Left lung (tissue), 10 donors: ENCODE data around the gene CSF1R. TPM values are rescaled to one million over a fixed set of nuclear protein-coding genes. Genes with fewer than 3 reads are reported as not detected.

Source experiments
- ATAC-seq: fragments of 200-7000 bp; cut with Tn5 transposase; one replicate; pipeline ENCODE4 v1.9.1; 2020; ENCODE audit warnings: moderate library complexity
- DNase-seq, 4 donors: peaks; one replicate each; pipeline ENCODE4 v3.0.0-alpha.2; 2013 to 2020
- H3K27ac ChIP-seq, 2 donors: fragments of 200-600 bp; sonication (generic) in 1 of 2; one replicate each; pipeline versions ENCODE4 v1.5.0 to v1.8.0; 2020 to 2021
- H3K27me3 ChIP-seq, 2 donors: fragments of 200-600 bp; sonication (generic) in 1 of 2; one replicate each; pipeline versions ENCODE4 v1.5.0 to v1.8.0; 2020 to 2021
- H3K36me3 ChIP-seq, 2 donors: fragments of 200-600 bp; sonication (generic) in 1 of 2; one replicate each; pipeline versions ENCODE4 v1.5.0 to v1.8.0; 2020 to 2021
- H3K4me1 ChIP-seq, 2 donors: fragments of 200-600 bp; one replicate each; pipeline ENCODE4 v1.8.0; 2021
- H3K4me3 ChIP-seq, 2 donors: fragments of 200-600 bp; sonication (generic) in 1 of 2; one replicate each; pipeline versions ENCODE4 v1.5.0 to v1.8.0; 2020 to 2021; ENCODE audit warnings: mild to moderate bottlenecking in 1 of 2
- H3K9me3 ChIP-seq, 2 donors: fragments of 200-600 bp; sonication (generic) in 1 of 2; one replicate each; pipeline versions ENCODE4 v1.5.0 to v1.8.0; 2020 to 2021
- CTCF ChIP-seq, 2 donors: fragments of 200-600 bp; sonication (generic) in 1 of 2; IDR thresholded peaks; one replicate each; pipeline versions ENCODE4 v1.5.0 to v1.8.0; 2021; ENCODE audit warnings: antibody characterized with exemption in 2 of 2
- intact Hi-C, 2 donors: fragments of 100-400 bp; cut with DNase I; formaldehyde crosslinking; loops; one replicate each; pipeline versions ENCODE4 v1.11.2 to v1.14.2; 2022
- polyA plus RNA-seq, 6 donors: library from polyadenylated mRNA; unstranded; fragments of 120-200 nt; gene quantifications; one replicate each; pipeline ENCODE4 v1.2.1, GENCODE V29; 2013; ENCODE audit not compliant: insufficient read length in 6 of 6
- total RNA-seq, 2 donors: library from RNA; stranded (reverse); fragmentation: NEBNext Ultra II Directional; extraction: Animal tissue kit (Norgen Biotek cat#: 25700); gene quantifications; one replicate each; pipeline ENCODE4 v1.2.1, GENCODE V29; 2021
- donor health status: DM: no; HTN: yes; CAD: no.
- donor health status: DM: no; HTN: no; CAD: no.

The CSF1R gene
- total and polyA plus RNA-seq, 8 donors, result 22.7 to 93.1 (median 26.0) TPM

GRCh38 chr5:150104550-150104870 lies 18.2 kb upstream of the CSF1R start:
- no peak for TF ChIP-seq CTCF (IDR thresholded peaks at IDR 0.05)
- ATAC-seq, result no peak
- no peaks in the 10 kb centered on the region for H3K27me3 ChIP-seq
- no peak overlapping the region for H3K27ac ChIP-seq
- DNase-seq, result no peak
- H3K9me3 ChIP-seq, result no peaks in the 10 kb centered on the region
- intact Hi-C loops, result no loop called here
- H3K4me3 ChIP-seq, result no peak overlapping the region
- peaks cover 0 to 33% of the 10 kb centered on the region in 2 donors for H3K4me1 ChIP-seq
- no peaks in the 10 kb centered on the region for H3K36me3 ChIP-seq

DNA sequence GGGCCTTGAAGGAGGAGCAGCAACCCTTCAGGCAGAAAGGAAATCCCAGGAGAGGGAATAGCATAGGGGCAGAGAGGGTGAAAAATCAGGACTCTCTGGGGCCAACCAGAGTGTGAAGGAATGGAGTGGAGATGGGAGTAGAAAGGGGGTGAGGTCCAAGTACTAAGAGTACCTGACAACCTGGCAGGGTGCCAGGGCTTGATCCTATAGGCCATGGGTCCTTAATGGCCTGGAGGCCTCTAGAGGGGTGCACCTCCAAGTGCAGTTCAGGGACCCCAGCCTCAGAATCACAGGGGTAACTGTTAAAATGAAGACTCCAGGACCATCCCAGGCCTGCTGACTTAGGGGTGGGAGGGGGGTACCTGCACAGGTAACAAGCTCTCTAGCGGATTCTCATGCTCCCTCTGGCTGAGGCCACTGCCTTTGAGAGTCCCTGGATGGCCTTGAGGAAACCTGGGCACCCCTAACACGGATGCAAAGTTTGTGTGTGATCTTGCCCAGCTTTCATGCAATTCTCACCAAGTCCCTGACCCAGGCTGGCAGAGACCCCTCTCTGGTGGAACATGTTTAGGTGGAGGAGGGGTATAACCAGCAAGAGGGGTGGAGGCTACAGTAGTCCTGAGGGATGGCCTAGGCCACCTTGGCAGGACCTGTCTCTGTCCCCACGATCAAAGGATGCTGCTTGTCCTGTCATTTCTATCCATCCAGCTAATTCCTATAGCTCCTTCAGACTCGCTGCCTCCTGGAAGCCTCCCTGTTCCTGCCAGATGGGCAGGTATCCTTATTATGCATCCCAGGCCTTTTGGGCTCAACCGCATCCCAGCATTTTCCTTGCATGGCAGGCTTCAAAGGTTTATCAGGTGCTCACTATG lies 17.6 kb upstream of the CSF1R start:
- no peak for DNase-seq
- H3K4me1 ChIP-seq, result peaks cover 0 to 33% of the 10 kb centered on the region in 2 donors
- H3K27ac ChIP-seq, result no peak overlapping the region
- no peak for TF ChIP-seq CTCF (IDR thresholded peaks at IDR 0.05)
- no peaks in the 10 kb centered on the region for H3K36me3 ChIP-seq
- intact Hi-C loops, result no loop called here
- ATAC-seq, result no peak
- no peaks in the 10 kb centered on the region for H3K27me3 ChIP-seq
- H3K4me3 ChIP-seq, result no peak overlapping the region
- H3K9me3 ChIP-seq, result no peaks in the 10 kb centered on the region

- H3K27ac ChIP-seq, result no peak overlapping the region
- intact Hi-C loops, result no loop called here
- DNase-seq (no peak), ATAC-seq (no peak)
- H3K9me3 ChIP-seq, result no peaks in the 10 kb centered on the region
- peaks cover 0 to 18% of the 10 kb centered on the region in 2 donors for H3K4me1 ChIP-seq
- TF ChIP-seq CTCF (IDR thresholded peaks at IDR 0.05), result no peak
- no peak overlapping the region for H3K4me3 ChIP-seq
- H3K36me3 ChIP-seq, result no peaks in the 10 kb centered on the region
- H3K27me3 ChIP-seq, result no peaks in the 10 kb centered on the region
Measured at GRCh38 chr5:150101023-150101422, 14.7 kb upstream of the CSF1R start.

GRCh38 chr5:150097152-150097551 lies 10.8 kb upstream of the CSF1R start:
- no peak for DNase-seq
- Histone ChIP-seq H3K27ac (no peak overlapping the region), H3K36me3 (no peaks in the 10 kb centered on the region), H3K27me3 (no peaks in the 10 kb centered on the region), H3K4me1 (no peaks in the 10 kb centered on the region), H3K9me3 (no peaks in the 10 kb centered on the region), H3K4me3 (no peak overlapping the region)
- ATAC-seq, result no peak
- no peak for TF ChIP-seq CTCF (IDR thresholded peaks at IDR 0.05)
- intact Hi-C loops, result no loop called here

- no peak for TF ChIP-seq CTCF (IDR thresholded peaks at IDR 0.05)
- no peak overlapping the region for H3K27ac ChIP-seq
- no peaks in the 10 kb centered on the region for H3K36me3 ChIP-seq
- no peak for DNase-seq
- H3K9me3 ChIP-seq, result no peaks in the 10 kb centered on the region
- H3K27me3 ChIP-seq, result no peaks in the 10 kb centered on the region
- no peaks in the 10 kb centered on the region for H3K4me1 ChIP-seq
- intact Hi-C loops, result no loop called here
- no peak overlapping the region for H3K4me3 ChIP-seq
- ATAC-seq, result no peak
Measured at GRCh38 chr5:150092159-150092787, 5.9 kb upstream of the CSF1R start.
